Measurements from ENCODE around the gene DHRS2. TPM values are rescaled to one million over a fixed set of nuclear protein-coding genes. Genes with fewer than 3 reads are reported as not detected.
A peak's percentile ranks its signal among the peaks of the same experiment; 100 is the strongest.

Gene DHRS2
- total and polyA plus RNA-seq, 2 of the 13 experiments (the other 11 are each of a cell fraction or from before 2014, with no cell fraction given) = 1,621 to 3,021 TPM

- peak; percentile 53 for TF ChIP-seq RBM39 (IDR thresholded peaks at IDR 0.05; ENCODE audit: low read depth, low read length, poor library complexity, severe bottlenecking)
- 0 out of 2 replicates have a peak, but pooled peaks have one; percentile 38 for TF ChIP-seq TEF (CRISPR knock-in tag; IDR thresholded peaks at IDR 0.05)
- TF ChIP-seq STAT5B (CRISPR knock-in tag; IDR thresholded peaks at IDR 0.05) = peak; percentile 80
- peak; percentile 99 for TF ChIP-seq XRCC5 (optimal IDR thresholded peaks at IDR 0.05; ENCODE audit: low read length)
- peak; percentile 99 for TF ChIP-seq SMAD1 (CRISPR knock-in tag; IDR thresholded peaks at IDR 0.05; ENCODE audit: borderline replicate concordance, low read depth)
- peak; percentile 89; the same call in 1 of the 2 replicates for TF ChIP-seq ARID4A (CRISPR knock-in tag; IDR thresholded peaks at IDR 0.05; ENCODE audit: borderline replicate concordance)
- TF ChIP-seq ZFX (CRISPR knock-in tag; IDR thresholded peaks at IDR 0.05; ENCODE audit: low read depth) = peak; percentile 79
- peak; percentile 96; the same call in 1 of the 2 replicates for TF ChIP-seq SRY (CRISPR knock-in tag; IDR thresholded peaks at IDR 0.05)
- TF ChIP-seq ZNF343 (CRISPR knock-in tag; IDR thresholded peaks at IDR 0.05) = peak; percentile 95
- TF ChIP-seq IRF2 (CRISPR knock-in tag; IDR thresholded peaks at IDR 0.05) = peak; percentile 99
- no peak for TF ChIP-seq DDIT3 (CRISPR knock-in tag; IDR thresholded peaks at IDR 0.05)
- TF ChIP-seq CENPX (CRISPR knock-in tag; IDR thresholded peaks at IDR 0.05) = no peak
- TF ChIP-seq PPARG (CRISPR knock-in tag; conservative IDR thresholded peaks at IDR 0.05) = peak; percentile 76
- peak; percentile 76; the same call in 1 of the 2 replicates for TF ChIP-seq ZNF24 (IDR thresholded peaks at IDR 0.05)
- peak; percentile 100 for TF ChIP-seq SMC3 (IDR thresholded peaks at IDR 0.05; ENCODE audit: low read length)
- TF ChIP-seq ZNF234 (CRISPR knock-in tag; conservative IDR thresholded peaks at IDR 0.05) = no peak
- TF ChIP-seq ZBTB49 (CRISPR knock-in tag; IDR thresholded peaks at IDR 0.05; ENCODE audit: borderline replicate concordance) = 0 out of 2 replicates have a peak, but pooled peaks have one; percentile 57
- peak; percentile 85; the same call in 1 of the 2 replicates for TF ChIP-seq IRX3 (CRISPR knock-in tag; IDR thresholded peaks at IDR 0.05; ENCODE audit: borderline replicate concordance, low read depth)
- no peak; the same call in 1 of the 2 replicates for TF ChIP-seq RFX5 (IDR thresholded peaks at IDR 0.05; ENCODE audit: low read depth, low read length)
- TF ChIP-seq ATAD3A (CRISPR knock-in tag; IDR thresholded peaks at IDR 0.05) = no peak
- TF ChIP-seq HOMEZ (CRISPR knock-in tag; IDR thresholded peaks at IDR 0.05; ENCODE audit: low read depth) = peak; percentile 96
Measured at GRCh38 chr14:23588884-23589598, 47.1 kb upstream of the DHRS2 start (continued).

Data from HepG2 (cell line).